Ishikawa (cell line): Measurements from ENCODE around the gene SLC22A17.

Experiments
- CEBPB ChIP-seq: IDR thresholded peaks from 2 replicates; pipeline ENCODE4 v1.6.1; 2012
- CREB1 ChIP-seq: IDR thresholded peaks from 2 replicates; pipeline ENCODE4 v1.6.1; 2012; ENCODE audit warnings: low read depth
- EGR1 ChIP-seq: IDR thresholded peaks from 2 replicates; pipeline ENCODE4 v1.6.1; 2012
- EP300 ChIP-seq: IDR thresholded peaks from 2 replicates; pipeline ENCODE4 v1.6.1; 2012; ENCODE audit warnings: borderline replicate concordance
- FOXM1 ChIP-seq: IDR thresholded peaks from 2 replicates; pipeline ENCODE4 v1.6.1; 2012; ENCODE audit warnings: low read depth, borderline replicate concordance
- MAX ChIP-seq: IDR thresholded peaks from 2 replicates; pipeline ENCODE4 v1.6.1; 2012
- NFIC ChIP-seq: IDR thresholded peaks from 2 replicates; pipeline ENCODE4 v1.6.1; 2012
- RAD21 ChIP-seq: IDR thresholded peaks from 2 replicates; pipeline ENCODE4 v1.6.1; 2012; ENCODE audit warnings: low read depth
- REST ChIP-seq: IDR thresholded peaks from 2 replicates; pipeline ENCODE4 v1.6.1; 2012; ENCODE audit warnings: low read depth, mild to moderate bottlenecking
- TAF1 ChIP-seq: IDR thresholded peaks from 2 replicates; pipeline ENCODE4 v1.6.1; 2012; ENCODE audit warnings: low read depth, mild to moderate bottlenecking
- TCF12 ChIP-seq: IDR thresholded peaks from 2 replicates; pipeline ENCODE4 v1.6.1; 2012; ENCODE audit warnings: low read depth
- TEAD4 ChIP-seq: IDR thresholded peaks from 2 replicates; pipeline ENCODE4 v1.6.1; 2012
- YY1 ChIP-seq: IDR thresholded peaks from 2 replicates; pipeline ENCODE4 v1.6.1; 2012; ENCODE audit warnings: low read depth
- ZBTB7A ChIP-seq: IDR thresholded peaks from 2 replicates; pipeline ENCODE4 v1.6.1; 2012; ENCODE audit warnings: low read depth
- TF ChIP-seq, protein P1 (sequence below): IDR thresholded peaks from 2 replicates; pipeline ENCODE4 v1.6.1; 2012

SLC22A17 gene

DNA sequence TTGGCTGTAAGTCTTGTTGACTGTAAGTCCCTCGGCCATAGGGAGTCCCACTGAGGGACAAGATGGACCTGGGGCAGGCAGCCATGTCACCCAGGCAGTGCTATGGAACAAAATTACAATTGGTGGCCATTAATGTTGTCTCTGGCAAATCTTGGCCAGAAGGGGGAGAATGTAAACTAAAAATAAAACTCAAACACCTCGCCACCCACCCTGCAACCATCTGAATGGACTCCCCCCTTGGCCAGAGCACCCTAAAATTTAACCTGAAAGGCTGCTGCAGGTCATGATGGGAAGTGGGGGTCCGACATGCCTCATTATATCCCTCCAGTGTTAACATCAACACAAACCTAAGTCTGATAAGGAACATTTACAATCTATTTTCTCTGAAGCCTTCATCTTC is 8.2 kb downstream of the SLC22A17 start:
- no peak for TF ChIP-seq EGR1
- no peak for TF ChIP-seq TCF12
- no peak for TF ChIP-seq REST
- no peak for TF ChIP-seq CEBPB
- TF ChIP-seq TAF1: no peak
- no peak for TF ChIP-seq CREB1
- no peak for TF ChIP-seq ZBTB7A
- TF ChIP-seq RAD21: no peak
- no peak for TF ChIP-seq TEAD4
- no peak for TF ChIP-seq NFIC
- TF ChIP-seq MAX: no peak
- TF ChIP-seq EP300: no peak
- no peak for TF ChIP-seq FOXM1

- TF ChIP-seq NFIC (no peak), TCF12 (no peak), YY1 (no peak), EP300 (no peak), EGR1 (no peak), REST (no peak), TAF1 (no peak), CREB1 (no peak), MAX (no peak), ZBTB7A (no peak), TEAD4 (no peak), CEBPB (no peak), FOXM1 (no peak), RAD21 (no peak)
- TF ChIP-seq, protein P1, sequence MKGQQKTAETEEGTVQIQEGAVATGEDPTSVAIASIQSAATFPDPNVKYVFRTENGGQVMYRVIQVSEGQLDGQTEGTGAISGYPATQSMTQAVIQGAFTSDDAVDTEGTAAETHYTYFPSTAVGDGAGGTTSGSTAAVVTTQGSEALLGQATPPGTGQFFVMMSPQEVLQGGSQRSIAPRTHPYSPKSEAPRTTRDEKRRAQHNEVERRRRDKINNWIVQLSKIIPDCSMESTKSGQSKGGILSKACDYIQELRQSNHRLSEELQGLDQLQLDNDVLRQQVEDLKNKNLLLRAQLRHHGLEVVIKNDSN: no peak
Measured at GRCh38 chr14:23339506-23340268, 13.0 kb downstream of the SLC22A17 start.

DNA sequence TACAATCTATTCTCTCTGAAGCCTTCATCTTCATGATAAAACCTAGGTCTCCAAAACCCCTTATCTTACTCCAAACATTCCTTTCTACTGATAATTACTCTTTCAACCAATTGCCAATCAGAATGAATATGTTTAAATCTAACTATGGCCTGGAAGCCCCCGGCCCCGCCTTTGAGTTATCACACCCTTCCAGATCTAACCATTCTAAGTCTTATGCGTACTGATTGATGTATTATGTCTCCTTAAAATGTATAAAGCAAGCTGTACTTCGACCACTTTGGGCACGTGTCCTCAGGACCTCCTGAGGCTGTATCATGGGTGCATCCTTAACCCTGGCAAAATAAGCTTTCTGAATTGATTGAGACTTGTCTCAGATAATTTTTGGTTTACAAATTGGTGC is 17.1 kb downstream of the SLC22A17 start:
- TF ChIP-seq YY1 (no peak), CEBPB (no peak), TAF1 (no peak), TCF12 (no peak), CREB1 (no peak), EP300 (no peak), RAD21 (no peak), FOXM1 (no peak), REST (no peak), TEAD4 (no peak), MAX (no peak), EGR1 (no peak), NFIC (no peak), ZBTB7A (no peak)
- TF ChIP-seq, protein P1: no peak
